Activated naive CD4-positive, alpha-beta T cell treated with anti-CD3 and anti-CD28 coated beads for 36 hours (primary cell): Measurements from ENCODE around the gene FGD1. TPM values are rescaled to one million over a fixed set of nuclear protein-coding genes. Genes with fewer than 3 reads are reported as not detected.

ENCODE experiments used
- CTCF ChIA-PET: fragments of 350-600 bp; sonication (Branson Sonifier 250); formaldehyde crosslinking; loops from one replicate; lab custom pipeline; 2021; ENCODE audit warnings: antibody characterized with exemption; lab: Charles Lee
- DNase-seq: peaks from one replicate; pipeline ENCODE4 v3.0.0-alpha.2; 2020
- H3K27ac Mint-ChIP-seq: one replicate; pipeline ENCODE4 v1.8.0; 2021; ENCODE audit warnings: mild to moderate bottlenecking, mixed read lengths
- H3K27me3 Mint-ChIP-seq: one replicate; pipeline ENCODE4 v1.8.0; 2021; ENCODE audit warnings: low read depth, mixed read lengths
- H3K36me3 Mint-ChIP-seq: one replicate; pipeline ENCODE4 v1.8.0; 2021; ENCODE audit warnings: low read depth, mixed read lengths
- H3K4me1 Mint-ChIP-seq: one replicate; pipeline ENCODE4 v1.8.0; 2021; ENCODE audit warnings: low read depth, mixed read lengths
- H3K4me3 Mint-ChIP-seq: one replicate; pipeline ENCODE4 v1.8.0; 2021; ENCODE audit warnings: mild to moderate bottlenecking, moderate library complexity, mixed read lengths
- H3K9me3 Mint-ChIP-seq: one replicate; pipeline ENCODE4 v1.8.0; 2021; ENCODE audit warnings: mixed read lengths
- intact Hi-C: fragments of 100-400 bp; cut with micrococcal nuclease; formaldehyde crosslinking; loops from one replicate; pipeline ENCODE4 v1.15.1; 2023
- total RNA-seq, 2 experiments: library from RNA; stranded (reverse); gene quantifications; one replicate each; pipeline ENCODE4 v1.2.3, GENCODE V29; 2021

Gene FGD1
- total RNA-seq, 2 experiments from 2014 or later = 0.30 to 0.38 TPM

DNA sequence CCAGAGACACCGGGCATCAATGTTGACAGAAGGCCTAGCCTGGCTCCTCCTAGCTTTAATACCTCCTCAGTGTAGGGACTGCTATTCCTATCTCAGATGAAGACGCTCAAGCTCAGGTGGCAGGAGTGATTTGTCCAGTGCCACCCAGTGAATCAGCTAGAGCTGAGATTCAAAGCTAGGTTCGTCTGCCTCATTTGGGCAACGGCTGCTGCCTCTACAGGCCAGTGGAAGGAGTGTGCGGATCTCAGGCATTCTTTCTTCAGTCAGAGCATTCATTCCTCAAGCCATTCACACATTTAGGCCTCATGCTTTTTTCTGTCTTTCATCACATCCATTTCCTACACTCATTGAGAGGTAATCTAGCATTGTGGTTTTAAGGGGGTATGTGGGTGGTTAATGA, 48.6 kb downstream of the FGD1 start:
- DNase-seq = no peak
- no peaks in the 10 kb centered on the region for H3K27me3 Mint-ChIP-seq
- intact Hi-C loops = no loop called here
- H3K27ac Mint-ChIP-seq = no peak overlapping the region
- peaks cover 8% of the 10 kb centered on the region for H3K36me3 Mint-ChIP-seq
- no peaks in the 10 kb centered on the region for H3K9me3 Mint-ChIP-seq
- CTCF ChIA-PET = no interaction called here
- no peak overlapping the region for H3K4me3 Mint-ChIP-seq
- H3K4me1 Mint-ChIP-seq = peaks cover 10% of the 10 kb centered on the region

DNA sequence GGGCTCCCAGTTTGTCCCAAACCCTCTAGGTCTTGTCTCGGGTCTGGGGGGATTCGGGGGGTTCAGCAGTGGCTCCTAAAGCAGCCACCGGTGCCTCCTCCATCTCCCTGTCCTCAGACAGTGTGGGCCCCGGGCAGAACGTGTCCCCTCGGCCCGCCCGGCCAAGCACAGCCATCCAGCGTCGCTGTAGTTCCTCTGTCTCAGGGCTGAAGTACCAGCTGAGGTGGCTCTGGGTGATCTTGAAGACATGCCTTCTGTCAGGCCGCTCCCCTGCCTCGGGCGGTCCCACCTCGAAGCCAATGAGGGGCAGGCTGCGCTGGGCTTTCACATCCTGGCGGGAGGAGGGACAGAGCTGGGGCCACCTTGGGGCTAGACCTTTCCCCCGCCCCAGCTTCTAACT, 50.0 kb downstream of the FGD1 start:
- H3K36me3 Mint-ChIP-seq = peaks cover 8% of the 10 kb centered on the region
- H3K4me1 Mint-ChIP-seq = peaks cover 23% of the 10 kb centered on the region
- H3K27me3 Mint-ChIP-seq = no peaks in the 10 kb centered on the region
- no peaks in the 10 kb centered on the region for H3K9me3 Mint-ChIP-seq
- CTCF ChIA-PET = interaction anchor here (0.6 kb wide), 1 partner anchor 44 kb away, joined by 5 read pairs; no protein-coding TSS in a partner anchor
- no peak overlapping the region for H3K4me3 Mint-ChIP-seq
- intact Hi-C loops = no loop called here
- no peak for DNase-seq
- H3K27ac Mint-ChIP-seq = no peak overlapping the region

DNA sequence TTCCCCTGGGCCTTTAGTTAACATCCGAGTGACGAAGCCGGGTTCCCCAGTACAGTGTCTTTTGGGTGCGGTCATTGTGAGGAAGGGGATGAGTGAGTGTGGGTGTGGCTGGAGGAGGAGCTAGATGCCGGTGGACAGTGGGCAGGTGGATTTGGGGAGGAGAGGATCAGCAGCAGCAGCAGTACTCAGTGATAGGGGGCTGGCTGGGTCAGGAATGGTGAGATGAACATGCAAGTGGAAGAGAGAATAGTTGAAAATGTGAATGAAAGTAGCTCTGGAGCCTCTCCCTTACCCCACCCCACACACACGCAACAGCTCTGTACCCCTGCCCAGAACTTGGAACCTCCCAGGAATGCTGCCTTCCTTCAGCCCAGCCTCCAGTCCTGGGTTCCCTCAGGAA, 51.3 kb downstream of the FGD1 start:
- no peak overlapping the region for H3K4me3 Mint-ChIP-seq
- peaks cover 8% of the 10 kb centered on the region for H3K36me3 Mint-ChIP-seq
- CTCF ChIA-PET = no interaction called here
- no peaks in the 10 kb centered on the region for H3K27me3 Mint-ChIP-seq
- no peak overlapping the region for H3K27ac Mint-ChIP-seq
- no peaks in the 10 kb centered on the region for H3K9me3 Mint-ChIP-seq
- peaks cover 24% of the 10 kb centered on the region for H3K4me1 Mint-ChIP-seq
- intact Hi-C loops = no loop called here
- DNase-seq = no peak

DNA sequence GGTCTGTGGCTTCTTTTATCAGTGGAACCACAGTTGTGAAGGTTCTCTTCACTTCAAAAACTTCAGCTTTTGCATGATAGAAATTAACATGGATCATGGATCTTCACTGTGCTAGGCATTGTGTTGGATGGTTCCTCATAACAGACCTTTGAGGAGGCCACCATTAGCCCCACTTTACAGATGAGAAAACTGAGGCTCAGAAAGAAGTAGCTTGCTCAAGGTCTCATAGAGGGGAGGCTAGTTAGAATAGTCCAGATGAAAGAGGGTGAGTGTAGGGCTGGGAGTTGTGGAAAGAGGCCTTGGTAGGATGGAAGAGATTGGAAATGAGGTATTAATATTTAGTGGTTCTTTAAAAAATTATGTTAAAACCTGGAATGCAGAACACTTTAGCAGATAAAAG, 53.2 kb downstream of the FGD1 start:
- Mint-ChIP-seq H3K9me3 (no peaks in the 10 kb centered on the region), H3K4me3 (no peak overlapping the region), H3K27ac (no peak overlapping the region), H3K27me3 (no peaks in the 10 kb centered on the region), H3K36me3 (peaks cover 8% of the 10 kb centered on the region), H3K4me1 (peaks cover 24% of the 10 kb centered on the region)
- intact Hi-C loops = no loop called here
- CTCF ChIA-PET = no interaction called here
- no peak for DNase-seq

DNA sequence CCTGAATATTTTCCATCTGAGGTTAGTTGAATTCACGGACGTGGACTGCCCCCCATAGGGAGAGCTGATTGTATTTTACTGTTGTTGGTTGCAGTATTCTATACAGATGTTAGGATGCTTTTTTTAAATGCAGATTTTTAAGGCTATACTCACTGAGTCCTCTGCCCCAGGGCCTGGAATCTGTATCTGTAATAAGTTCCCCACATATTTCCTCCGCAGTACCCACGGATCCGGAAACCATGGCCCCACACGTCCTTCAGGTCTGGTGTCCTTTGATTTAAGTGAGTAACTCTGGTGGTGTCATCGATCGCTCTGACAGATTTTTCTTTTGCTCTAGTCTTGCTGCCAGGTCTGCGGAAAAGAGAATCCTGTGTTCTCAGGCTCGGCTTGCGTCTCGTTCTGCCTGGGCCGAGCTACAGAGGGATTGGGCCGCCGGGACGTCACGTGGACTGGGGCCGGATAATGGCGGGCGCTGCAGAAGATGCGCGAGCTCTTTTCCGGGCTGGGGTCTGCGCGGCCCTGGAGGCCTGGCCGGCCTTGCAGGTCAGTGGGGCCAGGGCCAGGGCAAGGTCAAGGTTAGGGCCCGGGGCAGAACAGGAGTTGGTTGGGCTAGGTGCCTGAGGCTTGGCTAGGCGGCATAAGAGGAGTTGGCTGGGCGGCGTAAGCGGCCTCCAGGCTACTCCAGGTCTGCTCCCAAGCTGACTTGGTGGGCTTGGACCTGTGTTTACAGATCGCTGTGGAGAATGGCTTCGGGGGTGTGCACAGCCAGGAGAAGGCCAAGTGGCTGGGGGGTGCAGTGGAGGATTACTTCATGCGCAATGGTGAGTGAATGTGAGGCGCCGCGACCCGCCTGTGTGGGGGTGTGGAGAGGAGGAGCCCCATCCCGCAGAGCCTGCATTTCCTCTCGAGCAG, 55.8 kb downstream of the FGD1 start, which contains the start of gene TSR2:
TSS of gene TSR2 (plus strand) at position 445 of the 912 bp plus-strand sequence. CDS start at position 463, 18 bp downstream.
- peak within 1 kb of the TSS; percentile 69 for H3K27ac Mint-ChIP-seq
- H3K36me3 Mint-ChIP-seq = peaks cover 6% of the 10 kb centered on the region
- peak within 1 kb of the TSS; percentile 89 for H3K4me3 Mint-ChIP-seq
- intact Hi-C loops = loop anchor here (1.0 kb wide), 6 partner anchors 82 to 396 kb away; partner anchors contain the start of genes FAM120C, GNL3L, PHF8 and WNK3
- CTCF ChIA-PET = interaction anchor here (0.6 to 0.9 kb wide), 2 partner anchors 17 to 192 kb away, joined by 3 to 4 read pairs; no protein-coding TSS in a partner anchor
- no peaks in the 10 kb centered on the region for H3K27me3 Mint-ChIP-seq
- DNase-seq = peak; percentile 86
- no peaks in the 10 kb centered on the region for H3K9me3 Mint-ChIP-seq
- peaks cover 24% of the 10 kb centered on the region for H3K4me1 Mint-ChIP-seq

DNA sequence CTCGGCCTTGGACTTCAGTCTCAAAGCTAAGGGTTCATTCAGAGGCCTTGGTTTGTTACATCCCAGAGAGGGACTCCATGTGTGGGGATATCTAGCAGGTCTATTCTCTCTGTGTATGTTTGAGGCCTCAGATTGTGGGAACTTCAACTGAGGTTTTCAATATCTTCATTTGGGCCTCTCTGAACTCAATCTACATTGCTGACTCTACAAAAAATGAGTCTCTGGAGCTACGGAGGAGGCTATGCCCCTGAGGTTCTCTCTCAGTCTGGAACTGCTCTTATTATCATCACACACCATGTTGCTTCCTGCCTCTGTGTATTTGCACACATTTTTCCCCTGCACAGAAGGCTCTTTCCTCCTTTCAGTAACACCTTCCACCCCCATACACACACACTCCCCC, 60.9 kb downstream of the FGD1 start:
- intact Hi-C loops = no loop called here
- no peak for DNase-seq
- Mint-ChIP-seq H3K27me3 (no peaks in the 10 kb centered on the region), H3K4me1 (peaks cover 2% of the 10 kb centered on the region), H3K4me3 (no peak overlapping the region), H3K9me3 (no peaks in the 10 kb centered on the region), H3K36me3 (no peaks in the 10 kb centered on the region), H3K27ac (no peak overlapping the region)
- CTCF ChIA-PET = no interaction called here

DNA sequence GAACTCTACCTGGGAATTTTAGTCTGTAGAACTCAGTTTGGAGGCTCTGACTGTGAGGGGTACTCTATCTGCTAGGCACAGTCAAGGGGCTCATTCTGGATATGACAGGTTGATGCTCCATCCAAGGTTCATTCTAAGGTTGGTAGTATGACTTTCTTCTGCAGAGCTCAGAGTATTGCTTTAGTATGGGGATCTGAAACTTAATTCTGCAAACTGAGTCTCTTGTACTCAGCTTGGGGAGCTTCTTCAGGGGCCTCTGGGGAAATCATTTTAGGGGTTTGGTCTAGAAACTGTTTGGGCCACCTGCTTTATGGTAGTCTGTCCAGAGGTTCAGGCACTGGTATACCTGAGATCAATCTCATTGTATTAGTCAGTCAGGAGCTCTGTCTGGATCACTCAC, 65.5 kb downstream of the FGD1 start:
- H3K4me1 Mint-ChIP-seq = no peaks in the 10 kb centered on the region
- intact Hi-C loops = no loop called here
- CTCF ChIA-PET = no interaction called here
- no peaks in the 10 kb centered on the region for H3K36me3 Mint-ChIP-seq
- no peaks in the 10 kb centered on the region for H3K9me3 Mint-ChIP-seq
- no peak overlapping the region for H3K27ac Mint-ChIP-seq
- no peaks in the 10 kb centered on the region for H3K27me3 Mint-ChIP-seq
- no peak for DNase-seq
- no peak overlapping the region for H3K4me3 Mint-ChIP-seq

DNA sequence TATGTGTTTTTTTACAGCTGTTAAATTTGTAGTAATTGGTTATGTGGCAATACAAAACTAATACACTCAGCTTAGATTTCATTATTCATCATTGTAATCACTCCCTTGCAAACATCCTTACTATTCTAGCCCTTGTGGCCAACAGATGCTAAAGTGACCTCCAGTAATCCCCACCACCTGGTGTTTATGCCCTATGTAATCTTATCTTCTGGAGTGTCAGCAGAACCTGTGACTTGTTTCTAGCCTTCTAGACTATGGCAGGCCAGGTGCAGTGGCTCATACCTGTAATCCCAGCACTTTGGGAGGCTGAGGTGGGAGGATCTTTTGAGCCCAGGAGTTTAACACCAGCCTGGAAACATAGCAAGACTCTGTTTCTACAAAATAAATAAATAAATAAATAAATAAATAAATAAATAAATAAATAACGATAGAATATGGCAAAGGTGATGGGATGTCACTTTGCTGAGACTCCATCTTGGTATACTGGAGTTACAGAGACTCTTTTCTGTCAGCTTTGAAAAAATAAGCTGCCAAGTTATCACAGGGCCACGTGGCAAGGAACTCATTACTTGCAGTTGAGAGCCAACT, 68.1 kb downstream of the FGD1 start:
- CTCF ChIA-PET = interaction anchor here (0.6 kb wide), 1 partner anchor 18 kb away, joined by 3 read pairs; no protein-coding TSS in a partner anchor
- intact Hi-C loops = no loop called here
- DNase-seq = no peak
- Mint-ChIP-seq H3K36me3 (no peaks in the 10 kb centered on the region), H3K4me3 (no peak overlapping the region), H3K27me3 (no peaks in the 10 kb centered on the region), H3K4me1 (no peaks in the 10 kb centered on the region), H3K27ac (no peak overlapping the region), H3K9me3 (no peaks in the 10 kb centered on the region)

DNA sequence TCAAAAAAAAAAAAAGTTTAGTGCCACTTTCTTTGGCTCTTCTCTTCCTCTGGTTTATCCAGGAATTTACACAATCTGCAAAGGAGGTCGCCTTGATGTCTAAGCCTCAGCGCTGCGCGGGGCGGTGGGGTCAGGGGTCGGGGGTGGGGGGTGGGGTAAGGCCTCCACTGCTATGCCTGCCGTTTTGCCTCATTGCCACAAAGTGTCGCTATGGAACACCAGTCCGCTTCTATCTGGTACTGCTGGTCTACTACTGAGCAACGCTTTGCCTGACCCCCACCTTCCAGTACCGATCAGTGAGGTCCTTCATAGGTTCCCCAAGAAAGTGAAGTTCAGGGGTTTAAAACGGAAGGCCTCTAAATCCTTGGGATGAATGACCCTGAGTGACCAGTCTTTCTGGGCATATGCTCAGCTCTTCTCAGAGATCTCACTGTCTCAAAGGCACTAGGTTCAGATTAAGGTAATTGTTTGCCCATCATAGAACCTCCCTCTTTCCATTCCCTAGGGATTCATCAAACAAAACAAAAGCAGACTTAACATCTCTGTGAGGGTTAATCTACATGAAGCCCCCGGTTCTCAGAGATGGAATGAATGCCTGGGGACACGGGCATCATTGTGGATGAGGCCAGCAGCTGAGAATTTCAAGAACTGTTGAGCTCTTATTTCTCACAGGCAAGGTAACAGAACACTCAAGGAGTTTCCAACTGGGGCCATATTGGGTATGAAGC, 72.7 kb downstream of the FGD1 start:
- intact Hi-C loops = loop anchor here (2.0 kb wide), 2 partner anchors 363 to 633 kb away; no protein-coding TSS in a partner anchor
- H3K27ac Mint-ChIP-seq = no peak overlapping the region
- no peaks in the 10 kb centered on the region for H3K9me3 Mint-ChIP-seq
- no peaks in the 10 kb centered on the region for H3K27me3 Mint-ChIP-seq
- no peak overlapping the region for H3K4me3 Mint-ChIP-seq
- H3K4me1 Mint-ChIP-seq = no peaks in the 10 kb centered on the region
- peak; percentile 25 for DNase-seq
- CTCF ChIA-PET = interaction anchor here (0.7 kb wide), 1 partner anchor 17 kb away, joined by 3 read pairs; no protein-coding TSS in a partner anchor
- no peaks in the 10 kb centered on the region for H3K36me3 Mint-ChIP-seq

DNA sequence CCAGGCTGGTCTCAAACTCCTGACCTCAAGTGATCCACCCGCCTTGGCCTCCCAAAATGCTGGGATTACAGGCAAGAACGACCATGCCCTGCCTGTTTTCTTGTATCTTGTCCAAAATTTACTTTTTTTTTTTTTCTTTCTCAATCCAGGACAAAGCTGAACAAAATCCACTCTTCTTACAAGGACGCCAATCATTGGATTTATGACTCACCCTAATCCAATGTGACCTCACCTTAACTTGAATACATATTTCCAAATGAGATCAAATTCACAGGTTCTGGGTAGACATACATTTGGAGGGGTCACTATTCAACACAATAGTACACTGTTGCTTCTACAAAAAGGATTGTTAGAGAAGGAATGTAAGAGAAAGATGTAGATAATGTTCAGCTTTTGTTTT, 73.9 kb downstream of the FGD1 start:
- no peak overlapping the region for H3K27ac Mint-ChIP-seq
- H3K9me3 Mint-ChIP-seq = no peaks in the 10 kb centered on the region
- no peaks in the 10 kb centered on the region for H3K4me1 Mint-ChIP-seq
- peaks cover under 1% of the 10 kb centered on the region for H3K27me3 Mint-ChIP-seq
- DNase-seq = no peak
- no peak overlapping the region for H3K4me3 Mint-ChIP-seq
- intact Hi-C loops = loop anchor here (2.0 kb wide), 2 partner anchors 365 to 635 kb away; no protein-coding TSS in a partner anchor
- CTCF ChIA-PET = no interaction called here
- no peaks in the 10 kb centered on the region for H3K36me3 Mint-ChIP-seq

DNA sequence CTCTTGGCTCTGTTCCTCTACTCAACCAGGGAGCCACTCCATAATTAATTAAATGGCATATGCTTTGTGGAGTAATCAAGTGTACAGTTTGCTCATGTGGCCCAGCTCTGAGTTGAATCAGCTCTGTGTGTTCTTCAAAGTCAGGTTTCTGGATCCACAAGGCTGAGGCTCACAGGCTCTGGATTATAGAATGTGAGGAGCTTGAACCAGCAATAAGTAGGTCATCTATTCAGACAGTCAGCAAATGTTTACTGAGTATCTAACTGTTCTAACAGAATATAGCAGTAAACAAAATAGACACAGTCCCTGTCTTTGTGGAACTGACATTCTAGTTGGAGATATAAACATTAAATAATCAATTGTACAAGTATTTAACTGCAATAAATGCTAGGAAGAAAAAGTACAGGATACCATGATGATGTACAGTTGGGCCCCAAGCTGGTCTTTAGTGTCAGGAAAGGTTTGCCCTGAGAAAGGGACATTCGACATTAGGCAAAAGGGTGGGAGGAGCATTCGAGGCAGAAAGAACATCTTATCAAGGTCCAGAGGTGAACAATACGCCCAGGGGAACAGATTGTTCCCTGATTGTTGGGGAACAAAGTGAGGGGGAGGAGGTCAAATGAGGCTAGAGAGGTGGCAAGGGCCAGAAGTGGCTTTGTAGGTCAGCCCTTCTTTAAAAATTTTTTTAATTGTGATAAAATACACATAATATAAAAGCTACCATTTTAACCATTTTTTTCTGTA, 76.3 kb downstream of the FGD1 start:
- Mint-ChIP-seq H3K9me3 (no peaks in the 10 kb centered on the region), H3K4me1 (peaks cover 3% of the 10 kb centered on the region), H3K36me3 (no peaks in the 10 kb centered on the region), H3K27me3 (peaks cover 7% of the 10 kb centered on the region), H3K27ac (no peak overlapping the region), H3K4me3 (no peak overlapping the region)
- intact Hi-C loops = no loop called here
- DNase-seq = no peak
- CTCF ChIA-PET = no interaction called here
